Loucy (cell line): Measurements from ENCODE around the gene ASB8.

ENCODE experiments used
- EZH2phosphoT487 ChIP-seq: fragments of 200-600 bp; IDR thresholded peaks from 2 replicates; pipeline ENCODE4 v1.6.1; 2018; ENCODE audit warnings: antibody characterized with exemption, mild to moderate bottlenecking, moderate library complexity, borderline replicate concordance
- TF ChIP-seq, protein P1 (sequence below): fragments of 200-600 bp; sonication (generic); conservative IDR thresholded peaks from 2 replicates; pipeline ENCODE4 v1.5.1; 2014; ENCODE audit warnings: mild to moderate bottlenecking, antibody characterized with exemption, low read length

DNA sequence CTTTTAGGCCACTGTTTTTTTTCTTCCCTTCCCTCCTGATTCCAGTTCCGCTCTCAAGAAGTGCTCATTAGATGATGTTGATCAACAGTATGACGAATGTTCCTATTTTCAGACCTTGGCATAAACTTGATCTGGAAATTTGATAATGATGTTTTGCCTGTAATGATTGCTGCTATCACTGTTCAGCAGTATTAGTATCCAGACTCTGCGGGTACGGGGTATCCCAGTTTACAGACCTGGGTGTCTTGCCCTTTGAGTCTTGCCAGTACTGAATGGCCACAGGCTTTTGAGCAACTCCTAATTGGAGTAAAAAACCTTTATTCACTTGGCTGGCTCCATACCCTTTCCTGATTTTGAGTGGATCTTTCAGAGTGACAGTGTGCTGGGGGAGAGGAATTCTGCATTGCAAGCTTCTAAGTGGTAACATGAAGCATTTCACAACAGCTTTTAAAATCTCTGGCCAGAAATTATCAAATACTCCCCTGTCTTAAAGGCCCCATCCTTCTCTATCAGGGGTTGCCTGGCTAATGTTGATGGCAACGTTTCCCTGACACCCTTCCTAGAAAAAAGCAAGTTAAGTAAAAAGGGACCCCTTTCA, 5.9 kb upstream of the ASB8 start:
- TF ChIP-seq, protein P1, sequence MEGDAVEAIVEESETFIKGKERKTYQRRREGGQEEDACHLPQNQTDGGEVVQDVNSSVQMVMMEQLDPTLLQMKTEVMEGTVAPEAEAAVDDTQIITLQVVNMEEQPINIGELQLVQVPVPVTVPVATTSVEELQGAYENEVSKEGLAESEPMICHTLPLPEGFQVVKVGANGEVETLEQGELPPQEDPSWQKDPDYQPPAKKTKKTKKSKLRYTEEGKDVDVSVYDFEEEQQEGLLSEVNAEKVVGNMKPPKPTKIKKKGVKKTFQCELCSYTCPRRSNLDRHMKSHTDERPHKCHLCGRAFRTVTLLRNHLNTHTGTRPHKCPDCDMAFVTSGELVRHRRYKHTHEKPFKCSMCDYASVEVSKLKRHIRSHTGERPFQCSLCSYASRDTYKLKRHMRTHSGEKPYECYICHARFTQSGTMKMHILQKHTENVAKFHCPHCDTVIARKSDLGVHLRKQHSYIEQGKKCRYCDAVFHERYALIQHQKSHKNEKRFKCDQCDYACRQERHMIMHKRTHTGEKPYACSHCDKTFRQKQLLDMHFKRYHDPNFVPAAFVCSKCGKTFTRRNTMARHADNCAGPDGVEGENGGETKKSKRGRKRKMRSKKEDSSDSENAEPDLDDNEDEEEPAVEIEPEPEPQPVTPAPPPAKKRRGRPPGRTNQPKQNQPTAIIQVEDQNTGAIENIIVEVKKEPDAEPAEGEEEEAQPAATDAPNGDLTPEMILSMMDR = no peak
- no peak for TF ChIP-seq EZH2phosphoT487
